Measurements from ENCODE around the gene RPS27L. TPM values are rescaled to one million over a fixed set of nuclear protein-coding genes. Genes with fewer than 3 reads are reported as not detected.

The RPS27L gene
- total and polyA plus RNA-seq, 4 donors = 9.8 to 184 (median 40.7) TPM

DNA sequence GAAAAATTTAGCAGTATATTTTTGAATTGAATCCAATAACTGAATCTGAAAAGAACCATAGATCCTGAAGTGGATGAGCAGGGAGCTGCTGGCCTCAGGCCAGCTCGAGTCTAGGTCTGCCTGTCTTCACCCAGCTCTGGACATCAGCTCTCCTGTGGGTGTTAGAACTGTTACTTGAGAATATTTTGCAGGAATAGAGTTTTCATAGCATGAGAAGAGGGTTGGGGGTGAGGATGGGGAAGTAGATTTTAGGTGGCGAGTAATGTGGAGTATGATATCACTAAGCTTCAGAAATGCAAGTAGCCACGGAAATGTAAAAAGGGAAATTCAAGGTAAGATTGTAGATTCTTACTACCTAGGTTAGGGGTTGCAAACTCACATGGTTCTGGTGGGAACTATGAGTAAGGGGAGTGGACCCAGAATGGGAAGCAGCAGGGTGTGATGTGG is 38.3 kb upstream of the RPS27L start:
- Histone ChIP-seq H3K9ac (ENCODE audit: low read depth in 1 of 2, low read length in 2 of 2) (no peak overlapping the region), H3K4me3 (ENCODE audit: low read depth in 1 of 3, low read length in 3 of 3) (no peak overlapping the region), H3K36me3 (ENCODE audit: control insufficient read depth in 4 of 4, insufficient read depth in 3 of 4, low read depth in 1 of 4, low read length in 3 of 4) (no peaks in the 10 kb centered on the region), H3K9me3 (ENCODE audit: control insufficient read depth in 4 of 4, low read length in 3 of 4) (no peaks in the 10 kb centered on the region), H3K27me3 (ENCODE audit: control insufficient read depth in 4 of 4, insufficient read depth in 4 of 4, low read length in 3 of 4) (no peaks in the 10 kb centered on the region), H3K4me1 (ENCODE audit: control insufficient read depth in 4 of 4, insufficient read depth in 4 of 4, low read length in 3 of 4) (peaks cover 10 to 38% (median 22%) of the 10 kb centered on the region in 4 donors), H3K27ac (ENCODE audit: low read depth in 1 of 2, low read length in 2 of 2) (no peak overlapping the region)
- WGBS = 78% methylated on average over 3 of the region's 3 CpGs
- no peak for TF ChIP-seq RAD21 (IDR thresholded peaks at IDR 0.05)
- no peak for TF ChIP-seq ATF3 (IDR thresholded peaks at IDR 0.05)
- TF ChIP-seq NR2F2 (IDR thresholded peaks at IDR 0.05) = no peak
- no peak for TF ChIP-seq FOXA2 (IDR thresholded peaks at IDR 0.05)
- no peak for TF ChIP-seq SP1 (IDR thresholded peaks at IDR 0.05)
- TF ChIP-seq CTCF (IDR thresholded peaks at IDR 0.05; ENCODE audit: low read depth, low read length, missing input control) = no peak
- TF ChIP-seq RXRA (IDR thresholded peaks at IDR 0.05) = no peak
- TF ChIP-seq HNF4A (conservative IDR thresholded peaks at IDR 0.05) = no peak
- no peak for TF ChIP-seq GABPA (IDR thresholded peaks at IDR 0.05 in 1 of 2, conservative IDR thresholded peaks at IDR 0.05 in 1 of 2)
- TF ChIP-seq HNF4G (IDR thresholded peaks at IDR 0.05) = no peak
- TF ChIP-seq JUND (IDR thresholded peaks at IDR 0.05) = no peak
- no peak for TF ChIP-seq YY1 (IDR thresholded peaks at IDR 0.05)
- TF ChIP-seq FOXA1 (IDR thresholded peaks at IDR 0.05) = no peak
- TF ChIP-seq, protein P1, sequence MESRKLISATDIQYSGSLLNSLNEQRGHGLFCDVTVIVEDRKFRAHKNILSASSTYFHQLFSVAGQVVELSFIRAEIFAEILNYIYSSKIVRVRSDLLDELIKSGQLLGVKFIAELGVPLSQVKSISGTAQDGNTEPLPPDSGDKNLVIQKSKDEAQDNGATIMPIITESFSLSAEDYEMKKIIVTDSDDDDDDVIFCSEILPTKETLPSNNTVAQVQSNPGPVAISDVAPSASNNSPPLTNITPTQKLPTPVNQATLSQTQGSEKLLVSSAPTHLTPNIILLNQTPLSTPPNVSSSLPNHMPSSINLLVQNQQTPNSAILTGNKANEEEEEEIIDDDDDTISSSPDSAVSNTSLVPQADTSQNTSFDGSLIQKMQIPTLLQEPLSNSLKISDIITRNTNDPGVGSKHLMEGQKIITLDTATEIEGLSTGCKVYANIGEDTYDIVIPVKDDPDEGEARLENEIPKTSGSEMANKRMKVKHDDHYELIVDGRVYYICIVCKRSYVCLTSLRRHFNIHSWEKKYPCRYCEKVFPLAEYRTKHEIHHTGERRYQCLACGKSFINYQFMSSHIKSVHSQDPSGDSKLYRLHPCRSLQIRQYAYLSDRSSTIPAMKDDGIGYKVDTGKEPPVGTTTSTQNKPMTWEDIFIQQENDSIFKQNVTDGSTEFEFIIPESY (IDR thresholded peaks at IDR 0.05) = no peak
- no peak for TF ChIP-seq REST (IDR thresholded peaks at IDR 0.05)
- no peak for TF ChIP-seq TAF1 (conservative IDR thresholded peaks at IDR 0.05)
- no peak for TF ChIP-seq EGR1 (IDR thresholded peaks at IDR 0.05; ENCODE audit: low read depth in 2 of 2)
- TF ChIP-seq, protein P2, sequence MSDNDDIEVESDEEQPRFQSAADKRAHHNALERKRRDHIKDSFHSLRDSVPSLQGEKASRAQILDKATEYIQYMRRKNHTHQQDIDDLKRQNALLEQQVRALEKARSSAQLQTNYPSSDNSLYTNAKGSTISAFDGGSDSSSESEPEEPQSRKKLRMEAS (IDR thresholded peaks at IDR 0.05) = no peak
- DNase-seq (ENCODE audit: low spot score) = no peak
